ENCODE data around the gene DRG2. TPM values are rescaled to one million over a fixed set of nuclear protein-coding genes. Genes with fewer than 3 reads are reported as not detected.

Gene DRG2
- total and polyA plus RNA-seq, 2 of the 13 experiments (the other 11 are each of a cell fraction or from before 2014, with no cell fraction given) = 20.1 to 26.6 TPM

- no peak for TF ChIP-seq ZBTB46 (CRISPR knock-in tag; IDR thresholded peaks at IDR 0.05; ENCODE audit: borderline replicate concordance)
- no peak for TF ChIP-seq ATAD3A (CRISPR knock-in tag; IDR thresholded peaks at IDR 0.05)
- TF ChIP-seq ZNF274 (CRISPR knock-in tag; IDR thresholded peaks at IDR 0.05) = no peak
- peak; percentile 50 for TF ChIP-seq ZNF687 (CRISPR knock-in tag; IDR thresholded peaks at IDR 0.05)
- TF ChIP-seq POGZ (CRISPR knock-in tag; IDR thresholded peaks at IDR 0.05) = no peak
- TF ChIP-seq BCL6 (CRISPR knock-in tag; IDR thresholded peaks at IDR 0.05) = no peak
- no peak for TF ChIP-seq ATF2 (CRISPR knock-in tag; IDR thresholded peaks at IDR 0.05)
- no peak for TF ChIP-seq GFI1 (CRISPR knock-in tag; IDR thresholded peaks at IDR 0.05; ENCODE audit: borderline replicate concordance)
- no peak for TF ChIP-seq HOXA5 (CRISPR knock-in tag; IDR thresholded peaks at IDR 0.05)
- no peak for TF ChIP-seq ZNF160 (CRISPR knock-in tag; IDR thresholded peaks at IDR 0.05)
- no peak for TF ChIP-seq ATF3 (CRISPR knock-in tag; IDR thresholded peaks at IDR 0.05)
- TF ChIP-seq FUBP1 (CRISPR knock-in tag; IDR thresholded peaks at IDR 0.05; ENCODE audit: borderline replicate concordance) = no peak
- no peak for TF ChIP-seq ZC3H4 (CRISPR knock-in tag; IDR thresholded peaks at IDR 0.05; ENCODE audit: borderline replicate concordance)
- no peak for TF ChIP-seq ZNF354B (CRISPR knock-in tag; IDR thresholded peaks at IDR 0.05)
- TF ChIP-seq CEBPB (IDR thresholded peaks at IDR 0.05; ENCODE audit: borderline replicate concordance, low read depth, low read length) = peak; percentile 53; the same call in 1 of the 2 replicates
- TF ChIP-seq PCBP2 (optimal IDR thresholded peaks at IDR 0.05; ENCODE audit: low read depth, low read length, poor library complexity, severe bottlenecking) = no peak
- no peak for TF ChIP-seq ZKSCAN8 (CRISPR knock-in tag; IDR thresholded peaks at IDR 0.05; ENCODE audit: borderline replicate concordance)
- no peak for TF ChIP-seq LCORL (IDR thresholded peaks at IDR 0.05)
- TF ChIP-seq LCORL (CRISPR knock-in tag; IDR thresholded peaks at IDR 0.05) = 0 out of 2 replicates have a peak, but pooled peaks have one; percentile 38
- no peak for TF ChIP-seq TAF15 (IDR thresholded peaks at IDR 0.05; ENCODE audit: low read depth, low read length, poor library complexity, severe bottlenecking)
Measured at GRCh38 chr17:18143044-18143936, 55.5 kb downstream of the DRG2 start (continued).

Measured in HepG2 (cell line).